CD4-positive, alpha-beta T cell treated with Interferon gamma for 1 hour (primary cell): Measurements from ENCODE around the gene RXYLT1.

ENCODE experiments used
- DNase-seq: peaks from one replicate; pipeline ENCODE4 v3.0.0-alpha.2; 2020

The RXYLT1 gene

GRCh38 chr12:63844391-63845341 is 65.0 kb downstream of the RXYLT1 start, which contains the start of gene SRGAP1:
TSS of gene SRGAP1 (plus strand) at chr12:63844700. CDS start at chr12:63844817, 117 bp downstream.
- DNase-seq = no peak

- DNase-seq = no peak
These were observed 66.0 kb downstream of the RXYLT1 start for GRCh38 chr12:63845726-63846125.

GRCh38 chr12:63846238-63846967 is 66.7 kb downstream of the RXYLT1 start:
- DNase-seq = no peak

GRCh38 chr12:63848450-63848849 is 68.7 kb downstream of the RXYLT1 start:
- DNase-seq = no peak

GRCh38 chr12:63849106-63849620 is 69.5 kb downstream of the RXYLT1 start:
- no peak for DNase-seq

GRCh38 chr12:63849641-63850040 is 69.9 kb downstream of the RXYLT1 start:
- no peak for DNase-seq

- no peak for DNase-seq
These were observed 74.3 kb downstream of the RXYLT1 start for GRCh38 chr12:63853978-63854377.

- DNase-seq = no peak
These were observed 75.6 kb downstream of the RXYLT1 start for GRCh38 chr12:63855299-63855698.

GRCh38 chr12:63857771-63858670 is 78.3 kb downstream of the RXYLT1 start:
- DNase-seq = no peak
